GM12874 (cell line): ENCODE results near the gene XCR1.

ENCODE experiments used
- CTCF ChIP-seq: IDR thresholded peaks from 2 replicates; pipeline ENCODE4 v1.5.1; 2011; ENCODE audit warnings: low read depth, mild to moderate bottlenecking, control low read depth, low read length, moderate library complexity; ENCODE audit not compliant: insufficient read depth

The XCR1 gene

GRCh38 chr3:45988362-45988761, 38.9 kb downstream of the XCR1 start:
- no peak for TF ChIP-seq CTCF

- TF ChIP-seq CTCF = no peak
Measured at GRCh38 chr3:45987368-45988291, 39.7 kb downstream of the XCR1 start.

DNA sequence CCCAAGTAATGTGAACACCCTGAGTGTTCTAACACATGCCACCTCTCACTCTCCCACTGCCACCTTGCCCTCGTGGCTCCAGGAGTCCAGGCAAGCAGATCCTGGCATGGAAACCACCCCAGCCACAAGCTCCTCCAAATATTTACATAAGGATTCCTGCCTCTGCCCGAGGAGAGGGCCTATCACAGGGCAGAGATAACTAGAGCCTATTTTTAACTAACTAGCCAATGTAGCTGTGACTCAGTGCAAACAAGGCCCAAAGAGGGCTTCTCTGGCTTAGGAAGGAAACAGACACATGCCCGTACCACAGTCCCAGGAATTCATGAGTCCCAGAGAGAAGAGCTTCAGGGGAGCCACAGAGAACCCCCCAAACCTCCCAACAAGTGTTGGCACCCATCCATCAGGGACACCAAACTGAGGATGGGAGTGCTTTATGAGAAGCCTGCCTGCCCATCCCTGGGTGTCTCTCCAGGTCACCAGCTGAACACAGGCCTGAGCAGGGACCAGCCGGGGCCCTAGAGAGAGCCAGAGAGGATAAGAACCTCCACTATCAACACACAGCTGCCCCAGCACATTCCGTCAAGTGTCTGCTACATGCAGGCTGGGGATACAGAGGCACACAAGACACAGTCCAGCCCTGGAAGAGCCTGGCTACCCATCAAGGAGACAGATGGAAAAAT, 40.8 kb downstream of the XCR1 start:
- no peak for TF ChIP-seq CTCF

GRCh38 chr3:45985532-45986302, 41.6 kb downstream of the XCR1 start:
- no peak for TF ChIP-seq CTCF

DNA sequence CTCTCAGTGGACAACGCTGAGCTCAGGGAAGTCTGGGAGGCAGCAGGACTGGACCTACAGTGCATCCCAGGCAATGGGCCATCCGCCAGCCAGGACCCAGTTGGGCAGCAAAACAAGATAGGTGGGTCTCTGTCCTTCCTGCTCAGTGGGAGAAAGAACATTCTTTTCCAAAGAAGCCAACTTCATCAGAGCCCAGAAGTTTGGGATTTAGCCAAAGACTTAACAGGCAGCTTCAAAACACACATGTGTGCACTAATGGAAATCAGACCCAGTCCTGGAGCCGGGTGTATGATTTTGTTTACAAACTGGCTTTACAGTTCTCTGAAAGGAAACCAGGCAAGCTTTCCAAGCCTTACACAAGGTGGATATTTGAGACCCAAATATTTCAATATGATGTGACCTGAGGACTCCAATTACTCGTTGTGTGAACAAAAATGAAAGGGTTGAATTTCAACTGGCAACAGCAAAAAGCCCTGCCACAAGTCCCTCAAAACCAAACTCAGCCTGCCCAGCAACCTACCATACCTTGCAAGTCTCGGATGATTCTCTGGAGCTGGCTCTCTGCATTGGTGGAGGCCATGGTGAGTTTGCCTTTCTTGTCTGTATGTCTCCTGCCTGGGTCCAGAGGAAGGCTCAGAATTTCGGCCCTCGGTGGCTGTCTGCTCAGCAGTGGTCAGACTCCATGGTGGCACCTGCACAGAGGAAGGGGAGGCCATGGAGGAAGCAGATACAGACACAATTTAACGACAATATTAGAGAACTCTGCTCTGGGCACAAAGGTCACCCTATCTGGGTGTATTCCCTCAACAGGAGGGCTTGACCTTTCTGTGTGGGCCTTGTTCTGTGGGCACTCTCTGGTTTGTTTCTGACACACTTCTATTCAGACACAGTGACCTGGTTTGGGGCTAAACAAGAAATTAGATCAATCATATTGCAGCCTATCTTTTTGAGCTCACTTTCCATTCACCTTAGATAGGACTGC, 42.7 kb downstream of the XCR1 start:
- no peak for TF ChIP-seq CTCF

- no peak for TF ChIP-seq CTCF
Measured at GRCh38 chr3:45983770-45984169, 43.5 kb downstream of the XCR1 start.
